ENCODE results near the gene MMD. TPM values are rescaled to one million over a fixed set of nuclear protein-coding genes. Genes with fewer than 3 reads are reported as not detected.
A peak's percentile ranks its signal among the peaks of the same experiment; 100 is the strongest.

The MMD gene
- polyA plus RNA-seq, 1 donor from 2014 or later, result 111 TPM

DNA sequence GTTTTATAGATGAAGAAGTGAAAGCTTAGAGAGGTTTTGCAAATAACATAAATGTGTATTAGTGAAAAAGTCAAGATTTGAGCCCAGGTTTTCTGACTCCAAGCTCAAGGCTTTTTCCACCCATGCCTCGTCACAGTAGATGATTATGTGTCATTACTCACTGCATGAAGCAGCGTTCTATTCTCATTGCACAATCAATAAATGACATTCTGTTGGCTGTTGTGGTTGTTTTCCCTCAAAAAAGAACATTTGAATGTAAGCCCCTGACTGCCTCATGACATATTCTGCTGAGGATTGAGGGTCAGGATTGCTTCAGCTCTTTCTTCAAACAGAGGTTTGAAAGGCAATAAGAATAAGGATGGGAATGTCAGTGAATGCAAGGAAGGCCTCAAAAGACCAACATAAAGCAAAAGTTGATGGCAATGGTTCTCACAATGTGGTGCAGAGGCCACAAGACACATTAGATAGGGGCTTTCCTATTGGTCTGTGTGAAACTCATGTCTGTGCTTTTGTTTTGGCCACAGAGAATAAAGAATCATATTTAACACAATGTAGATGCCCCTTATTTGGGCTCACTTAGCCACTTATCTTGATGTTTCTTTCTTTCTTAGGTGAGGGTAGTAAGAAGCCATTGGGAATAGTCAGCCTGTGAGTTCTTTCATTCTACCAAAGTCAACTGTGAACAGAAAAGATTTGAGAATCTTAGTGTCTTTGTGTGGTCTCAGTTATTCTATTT is 5.4 kb upstream of the MMD start:
- no peaks in the 10 kb centered on the region for H3F3A ChIP-seq (ENCODE audit: insufficient read depth, low read length, poor library complexity, severe bottlenecking)
- H3K79me2 ChIP-seq (replicated peaks; ENCODE audit: insufficient read depth, low read length), result no peaks in the 10 kb centered on the region
- H3K4me2 ChIP-seq (ENCODE audit: low read length), result peak overlapping the region; percentile 15
- no peaks in the 10 kb centered on the region for H3K27me3 ChIP-seq (ENCODE audit: insufficient read depth, low read depth, low read length)
- TF ChIP-seq EP300 (conservative IDR thresholded peaks at IDR 0.05; ENCODE audit: poor library complexity, severe bottlenecking) (peak; percentile 80), SMC3 (conservative IDR thresholded peaks at IDR 0.05; ENCODE audit: poor library complexity) (no peak), RAD21 (conservative IDR thresholded peaks at IDR 0.05) (no peak), EZH2 (IDR thresholded peaks at IDR 0.05; ENCODE audit: borderline replicate concordance, insufficient read depth, low read length, poor library complexity, severe bottlenecking) (no peak), MXI1 (conservative IDR thresholded peaks at IDR 0.05; ENCODE audit: poor library complexity, severe bottlenecking) (no peak), POLR2AphosphoS5 (IDR thresholded peaks at IDR 0.05) (peak; percentile 74), TAF1 (IDR thresholded peaks at IDR 0.05; ENCODE audit: low read depth) (no peak), REST (IDR thresholded peaks at IDR 0.05; ENCODE audit: borderline replicate concordance) (no peak)
- TF ChIP-seq, protein P1, sequence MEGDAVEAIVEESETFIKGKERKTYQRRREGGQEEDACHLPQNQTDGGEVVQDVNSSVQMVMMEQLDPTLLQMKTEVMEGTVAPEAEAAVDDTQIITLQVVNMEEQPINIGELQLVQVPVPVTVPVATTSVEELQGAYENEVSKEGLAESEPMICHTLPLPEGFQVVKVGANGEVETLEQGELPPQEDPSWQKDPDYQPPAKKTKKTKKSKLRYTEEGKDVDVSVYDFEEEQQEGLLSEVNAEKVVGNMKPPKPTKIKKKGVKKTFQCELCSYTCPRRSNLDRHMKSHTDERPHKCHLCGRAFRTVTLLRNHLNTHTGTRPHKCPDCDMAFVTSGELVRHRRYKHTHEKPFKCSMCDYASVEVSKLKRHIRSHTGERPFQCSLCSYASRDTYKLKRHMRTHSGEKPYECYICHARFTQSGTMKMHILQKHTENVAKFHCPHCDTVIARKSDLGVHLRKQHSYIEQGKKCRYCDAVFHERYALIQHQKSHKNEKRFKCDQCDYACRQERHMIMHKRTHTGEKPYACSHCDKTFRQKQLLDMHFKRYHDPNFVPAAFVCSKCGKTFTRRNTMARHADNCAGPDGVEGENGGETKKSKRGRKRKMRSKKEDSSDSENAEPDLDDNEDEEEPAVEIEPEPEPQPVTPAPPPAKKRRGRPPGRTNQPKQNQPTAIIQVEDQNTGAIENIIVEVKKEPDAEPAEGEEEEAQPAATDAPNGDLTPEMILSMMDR (IDR thresholded peaks at IDR 0.05; ENCODE audit: poor library complexity, severe bottlenecking), result no peak
- H3K9ac ChIP-seq (ENCODE audit: low read length), result no peak overlapping the region
- no peaks in the 10 kb centered on the region for H3K36me3 ChIP-seq (ENCODE audit: insufficient read depth, low read length)
- peak overlapping the region; percentile 43 for H3K27ac ChIP-seq (ENCODE audit: low read length)
- H3K9me2 ChIP-seq (ENCODE audit: insufficient read depth, low read length), result no peaks in the 10 kb centered on the region
- no peaks in the 10 kb centered on the region for H4K20me1 ChIP-seq (ENCODE audit: insufficient read depth)
- no peak overlapping the region for H3K4me3 ChIP-seq (ENCODE audit: low read length)
- H3K9me3 ChIP-seq (ENCODE audit: low read length), result no peaks in the 10 kb centered on the region
- no peak overlapping the region for H2AFZ ChIP-seq (ENCODE audit: low read depth, low read length)

- TF ChIP-seq POLR2AphosphoS5 (IDR thresholded peaks at IDR 0.05) (no peak), MXI1 (conservative IDR thresholded peaks at IDR 0.05; ENCODE audit: poor library complexity, severe bottlenecking) (no peak), RAD21 (conservative IDR thresholded peaks at IDR 0.05) (no peak), TAF1 (IDR thresholded peaks at IDR 0.05; ENCODE audit: low read depth) (no peak), SMC3 (conservative IDR thresholded peaks at IDR 0.05; ENCODE audit: poor library complexity) (no peak), REST (IDR thresholded peaks at IDR 0.05; ENCODE audit: borderline replicate concordance) (no peak), EP300 (conservative IDR thresholded peaks at IDR 0.05; ENCODE audit: poor library complexity, severe bottlenecking) (no peak), EZH2 (IDR thresholded peaks at IDR 0.05; ENCODE audit: borderline replicate concordance, insufficient read depth, low read length, poor library complexity, severe bottlenecking) (no peak)
- TF ChIP-seq, protein P1 (IDR thresholded peaks at IDR 0.05; ENCODE audit: poor library complexity, severe bottlenecking), result no peak
- no peaks in the 10 kb centered on the region for H3K27me3 ChIP-seq (ENCODE audit: insufficient read depth, low read depth, low read length)
- no peak overlapping the region for H3K4me3 ChIP-seq (ENCODE audit: low read length)
Measured at GRCh38 chr17:55424893-55425540, 3.4 kb upstream of the MMD start.

More at GRCh38 chr17:55424893-55425540, 3.4 kb upstream of the MMD start:
- Histone ChIP-seq H3K9me3 (ENCODE audit: low read length) (no peaks in the 10 kb centered on the region), H3K4me2 (ENCODE audit: low read length) (no peak overlapping the region), H3K79me2 (replicated peaks; ENCODE audit: insufficient read depth, low read length) (peaks cover 11% of the 10 kb centered on the region), H3K27ac (ENCODE audit: low read length) (no peak overlapping the region), H3K9me2 (ENCODE audit: insufficient read depth, low read length) (no peaks in the 10 kb centered on the region), H2AFZ (ENCODE audit: low read depth, low read length) (no peak overlapping the region), H3K36me3 (ENCODE audit: insufficient read depth, low read length) (no peaks in the 10 kb centered on the region), H4K20me1 (ENCODE audit: insufficient read depth) (no peaks in the 10 kb centered on the region), H3K9ac (ENCODE audit: low read length) (no peak overlapping the region), H3F3A (ENCODE audit: insufficient read depth, low read length, poor library complexity, severe bottlenecking) (no peaks in the 10 kb centered on the region)
